ENCODE results near the gene ASPN. TPM values are rescaled to one million over a fixed set of nuclear protein-coding genes. Genes with fewer than 3 reads are reported as not detected.

Gene ASPN
- total RNA-seq, 1 donor from 2014 or later: not detected

GRCh38 chr9:92512622-92513021 is 30.3 kb upstream of the ASPN start:
- Mint-ChIP-seq H3K36me3 (ENCODE audit: low read depth) (no peaks in the 10 kb centered on the region), H3K9me3 (no peaks in the 10 kb centered on the region), H3K27ac (no peak overlapping the region), H3K4me3 (no peak overlapping the region), H3K27me3 (no peaks in the 10 kb centered on the region), H3K4me1 (peaks cover 7% of the 10 kb centered on the region)
- no peak for ATAC-seq (ENCODE audit: low read depth)
- intact Hi-C loops (cut with micrococcal nuclease): no loop called here
- no peak for DNase-seq
- ChIA-PET POLR2A (no interaction called here), CTCF (no interaction called here)
- TF ChIP-seq, protein P1, sequence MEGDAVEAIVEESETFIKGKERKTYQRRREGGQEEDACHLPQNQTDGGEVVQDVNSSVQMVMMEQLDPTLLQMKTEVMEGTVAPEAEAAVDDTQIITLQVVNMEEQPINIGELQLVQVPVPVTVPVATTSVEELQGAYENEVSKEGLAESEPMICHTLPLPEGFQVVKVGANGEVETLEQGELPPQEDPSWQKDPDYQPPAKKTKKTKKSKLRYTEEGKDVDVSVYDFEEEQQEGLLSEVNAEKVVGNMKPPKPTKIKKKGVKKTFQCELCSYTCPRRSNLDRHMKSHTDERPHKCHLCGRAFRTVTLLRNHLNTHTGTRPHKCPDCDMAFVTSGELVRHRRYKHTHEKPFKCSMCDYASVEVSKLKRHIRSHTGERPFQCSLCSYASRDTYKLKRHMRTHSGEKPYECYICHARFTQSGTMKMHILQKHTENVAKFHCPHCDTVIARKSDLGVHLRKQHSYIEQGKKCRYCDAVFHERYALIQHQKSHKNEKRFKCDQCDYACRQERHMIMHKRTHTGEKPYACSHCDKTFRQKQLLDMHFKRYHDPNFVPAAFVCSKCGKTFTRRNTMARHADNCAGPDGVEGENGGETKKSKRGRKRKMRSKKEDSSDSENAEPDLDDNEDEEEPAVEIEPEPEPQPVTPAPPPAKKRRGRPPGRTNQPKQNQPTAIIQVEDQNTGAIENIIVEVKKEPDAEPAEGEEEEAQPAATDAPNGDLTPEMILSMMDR (IDR thresholded peaks at IDR 0.05): no peak

- Mint-ChIP-seq H3K27ac (no peak overlapping the region), H3K4me3 (no peak overlapping the region), H3K9me3 (no peaks in the 10 kb centered on the region), H3K27me3 (no peaks in the 10 kb centered on the region), H3K36me3 (ENCODE audit: low read depth) (no peaks in the 10 kb centered on the region), H3K4me1 (peaks cover 7% of the 10 kb centered on the region)
- ATAC-seq (ENCODE audit: low read depth): no peak
- intact Hi-C loops (cut with micrococcal nuclease): no loop called here
- CTCF ChIA-PET: no interaction called here
- POLR2A ChIA-PET: no interaction called here
- no peak for DNase-seq
- TF ChIP-seq, protein P1 (IDR thresholded peaks at IDR 0.05): no peak
These were observed 28.4 kb upstream of the ASPN start for GRCh38 chr9:92510747-92511146.

DNA sequence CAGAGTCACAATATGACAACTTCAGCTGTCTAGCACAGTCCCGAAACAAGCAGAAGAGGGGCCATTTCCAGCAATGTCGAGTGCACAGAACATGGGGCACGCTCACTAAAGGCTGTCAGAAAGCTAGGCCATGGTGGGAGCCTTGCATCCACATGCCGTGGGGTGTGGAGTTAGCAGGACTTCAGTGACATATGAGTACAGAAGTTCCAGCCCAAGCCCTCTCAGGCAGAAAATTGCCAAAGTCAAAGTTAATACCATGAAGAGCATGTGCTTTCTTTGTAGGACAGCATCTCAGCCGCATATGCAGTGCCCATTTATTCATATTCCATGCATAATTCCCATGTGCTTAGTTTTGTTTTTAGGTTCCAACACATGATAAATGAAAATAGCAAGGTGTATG is 26.7 kb upstream of the ASPN start:
- H3K27me3 Mint-ChIP-seq: no peaks in the 10 kb centered on the region
- H3K4me1 Mint-ChIP-seq: peaks cover 7% of the 10 kb centered on the region
- ChIA-PET CTCF (no interaction called here), POLR2A (no interaction called here)
- DNase-seq (no peak), ATAC-seq (ENCODE audit: low read depth) (no peak)
- H3K4me3 Mint-ChIP-seq: no peak overlapping the region
- H3K27ac Mint-ChIP-seq: no peak overlapping the region
- TF ChIP-seq, protein P1 (IDR thresholded peaks at IDR 0.05): no peak
- intact Hi-C loops (cut with micrococcal nuclease): no loop called here
- no peaks in the 10 kb centered on the region for H3K9me3 Mint-ChIP-seq
- H3K36me3 Mint-ChIP-seq (ENCODE audit: low read depth): no peaks in the 10 kb centered on the region

- ATAC-seq (ENCODE audit: low read depth): no peak
- CTCF ChIA-PET: no interaction called here
- no peaks in the 10 kb centered on the region for H3K9me3 Mint-ChIP-seq
These were observed 25.9 kb upstream of the ASPN start for GRCh38 chr9:92508018-92508820.

DNA sequence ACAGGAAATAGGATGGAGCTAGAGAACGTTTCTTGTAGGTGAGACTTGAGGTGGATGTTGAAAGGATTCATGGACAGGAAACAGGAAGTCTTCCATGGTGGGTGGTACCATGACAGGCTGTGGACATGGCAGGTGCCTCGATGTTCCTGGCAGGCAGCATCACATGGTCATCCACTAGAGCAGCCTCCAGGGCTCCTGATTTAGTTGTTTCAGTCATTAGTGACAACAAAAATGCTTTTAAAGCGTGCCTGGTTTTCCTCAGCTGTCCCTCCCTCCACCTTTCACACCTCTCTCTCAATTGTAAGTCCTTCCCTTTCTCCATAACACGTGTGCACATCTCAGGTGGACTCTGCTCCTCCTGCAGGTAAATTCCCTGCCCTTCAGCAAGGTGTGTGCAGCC is 25.2 kb upstream of the ASPN start:
- CTCF ChIA-PET: no interaction called here
- Mint-ChIP-seq H3K4me3 (no peak overlapping the region), H3K36me3 (ENCODE audit: low read depth) (no peaks in the 10 kb centered on the region), H3K4me1 (peaks cover 7% of the 10 kb centered on the region), H3K27ac (no peak overlapping the region), H3K27me3 (no peaks in the 10 kb centered on the region), H3K9me3 (no peaks in the 10 kb centered on the region)
- POLR2A ChIA-PET: no interaction called here
- intact Hi-C loops (cut with micrococcal nuclease): no loop called here
- ATAC-seq (ENCODE audit: low read depth) (no peak), DNase-seq (no peak)
- TF ChIP-seq, protein P1 (IDR thresholded peaks at IDR 0.05): no peak

More at GRCh38 chr9:92508018-92508820, 25.9 kb upstream of the ASPN start:
- POLR2A ChIA-PET: no interaction called here
- no peak for DNase-seq
- TF ChIP-seq, protein P1 (IDR thresholded peaks at IDR 0.05): no peak
- H3K27me3 Mint-ChIP-seq: no peaks in the 10 kb centered on the region
- no peak overlapping the region for H3K4me3 Mint-ChIP-seq
- H3K36me3 Mint-ChIP-seq (ENCODE audit: low read depth): no peaks in the 10 kb centered on the region
- intact Hi-C loops (cut with micrococcal nuclease): no loop called here
- no peak overlapping the region for H3K27ac Mint-ChIP-seq
- peaks cover 7% of the 10 kb centered on the region for H3K4me1 Mint-ChIP-seq

All from activated B cell treated with CpG ODN at 0.5 μM for 24 hours (primary cell).